HCT116 (cell line): ENCODE results near the gene TRIB2. TPM values are rescaled to one million over a fixed set of nuclear protein-coding genes. Genes with fewer than 3 reads are reported as not detected.

Experiments
- ATAC-seq: fragments of 200-7000 bp; cut with Tn5 transposase; 2 replicates; pipeline ENCODE4 v1.9.1; 2020; ENCODE audit warnings: mild to moderate bottlenecking, moderate library complexity
- BruUV-seq: library from RNA; stranded (reverse); fragments of 400-500 nt; replicated peaks from 2 replicates; lab custom pipeline; 2021; lab: Mats Ljungman, UMichigan
- CTCF ChIA-PET: fragments of 300-600 bp; sonication (Branson Sonifier 250); formaldehyde crosslinking; loops from one replicate; lab custom pipeline; 2021; ENCODE audit warnings: antibody characterized with exemption; lab: Charles Lee
- POLR2A ChIA-PET: fragments of 300-600, 350-600 bp; sonication (Branson Sonifier 250); formaldehyde crosslinking; loops from one replicate; lab custom pipeline; 2021; ENCODE audit warnings: antibody characterized with exemption; lab: Charles Lee
- RAD21 ChIA-PET, 2 experiments: fragments of 300-600 bp; sonication (Branson Sonifier 250); formaldehyde crosslinking; loops; one replicate each; lab custom pipeline; 2023; ENCODE audit warnings: low total read pairs in 2 of 2; ENCODE audit not compliant: uncharacterized antibody in 2 of 2, unreplicated experiment in 2 of 2, low non-redundant PET in 1 of 2; lab: Charles Lee
- DNase-seq: peaks from one replicate; pipeline ENCODE4 v3.0.0-alpha.2; 2010; ENCODE audit warnings: low read depth, low spot score
- H2AFZ ChIP-seq: fragments of 200-600 bp; shearing (Covaris generic), sonication (generic); 2 replicates; pipeline ENCODE4 v1.6.1; 2017; ENCODE audit warnings: low read depth, mixed run types, mixed read lengths, antibody characterized with exemption, low read length; ENCODE audit not compliant: poor library complexity, severe bottlenecking
- H3K27ac ChIP-seq: 2 replicates; pipeline ENCODE4 v1.5.1; 2012; ENCODE audit warnings: low read depth, low read length
- H3K27me3 ChIP-seq: fragments of 200-600 bp; sonication (generic); 2 replicates; pipeline ENCODE4 v1.6.1; 2016; ENCODE audit warnings: mixed run types, low read length, mixed read lengths; ENCODE audit not compliant: insufficient read depth
- H3K36me3 ChIP-seq, 2 experiments: fragments of 200-500 bp in 1 of 2; fragments of 200-600 bp in 1 of 2; sonication (Bioruptor generic) in 1 of 2; sonication (generic) in 1 of 2; 2 replicates each; pipeline versions ENCODE4 v1.5.1 to v1.6.1; 2014 to 2016; ENCODE audit warnings: low read length in 2 of 2, inconsistent platforms in 1 of 2, mixed read lengths in 1 of 2, mixed run types in 1 of 2; ENCODE audit not compliant: insufficient read depth in 2 of 2, control insufficient read depth in 1 of 2
- H3K4me1 ChIP-seq, 2 experiments: fragments of 200-600 bp in 1 of 2; sonication (generic) in 1 of 2; 2 replicates each; pipeline versions ENCODE4 v1.5.1 to v1.6.1; 2012 to 2017; ENCODE audit warnings: low read length in 2 of 2, inconsistent platforms in 1 of 2, mild to moderate bottlenecking in 1 of 2, mixed read lengths in 1 of 2, mixed run types in 1 of 2, moderate library complexity in 1 of 2; ENCODE audit not compliant: insufficient read depth in 2 of 2, control insufficient read depth in 1 of 2
- H3K4me2 ChIP-seq: fragments of 200-600 bp; sonication (generic); 2 replicates; pipeline ENCODE4 v1.6.1; 2017; ENCODE audit warnings: mixed run types, low read length, mixed read lengths
- H3K4me3 ChIP-seq, 2 experiments: fragments of 200-600 bp in 1 of 2; sonication (generic) in 1 of 2; replicated peaks in 1 of 2; 2 replicates each; pipeline ENCODE4 v1.5.1; 2011 to 2016; ENCODE audit warnings: low read length in 2 of 2, control low read depth in 1 of 2, low read depth in 1 of 2, mild to moderate bottlenecking in 1 of 2, mixed read lengths in 1 of 2, mixed run types in 1 of 2
- H3K79me2 ChIP-seq: fragments of 200-600 bp; sonication (generic); 2 replicates; pipeline ENCODE4 v1.6.1; 2017; ENCODE audit warnings: mild to moderate bottlenecking, mixed run types, low read length, moderate library complexity, mixed read lengths; ENCODE audit not compliant: insufficient read depth
- H3K9ac ChIP-seq: fragments of 200-600 bp; sonication (generic); 2 replicates; pipeline ENCODE4 v1.6.1; 2016; ENCODE audit warnings: low read length, mixed read lengths
- H3K9me2 ChIP-seq: fragments of 200-600 bp; sonication (generic), shearing (Covaris generic); 2 replicates; pipeline ENCODE4 v1.6.1; 2017; ENCODE audit warnings: mixed run types, mild to moderate bottlenecking, moderate library complexity; ENCODE audit not compliant: insufficient read depth
- H3K9me3 ChIP-seq, 2 experiments: fragments of 200-500 bp in 1 of 2; fragments of 200-600 bp in 1 of 2; sonication (Bioruptor generic) in 1 of 2; sonication (generic) in 1 of 2; 2 replicates each; pipeline ENCODE4 v1.6.1; 2014 to 2017; ENCODE audit warnings: low read length in 2 of 2, mixed read lengths in 2 of 2, inconsistent platforms in 1 of 2, low read depth in 1 of 2, mild to moderate bottlenecking in 1 of 2, mixed run types in 1 of 2, moderate library complexity in 1 of 2; ENCODE audit not compliant: control insufficient read depth in 1 of 2, insufficient read depth in 1 of 2
- H4K20me1 ChIP-seq: fragments of 200-600 bp; sonication (generic), shearing (Covaris generic); 2 replicates; pipeline ENCODE4 v1.6.1; 2017; ENCODE audit warnings: mixed run types, mild to moderate bottlenecking, moderate library complexity; ENCODE audit not compliant: insufficient read depth
- CEBPB ChIP-seq: IDR thresholded peaks from 2 replicates; pipeline ENCODE4 v1.6.1; 2012; ENCODE audit warnings: low read depth
- EGR1 ChIP-seq: IDR thresholded peaks from 2 replicates; pipeline ENCODE4 v1.6.1; 2012; ENCODE audit warnings: low read depth
- ELF1 ChIP-seq: IDR thresholded peaks from 2 replicates; pipeline ENCODE4 v1.6.1; 2012; ENCODE audit warnings: low read depth, borderline replicate concordance
- EZH2 ChIP-seq: fragments of 200-600 bp; sonication (generic); IDR thresholded peaks from 2 replicates; pipeline ENCODE4 v1.6.1; 2017; ENCODE audit warnings: antibody characterized with exemption, mixed run types
- EZH2phosphoT487 ChIP-seq: fragments of 200-600 bp; IDR thresholded peaks from 2 replicates; pipeline ENCODE4 v1.6.1; 2018; ENCODE audit warnings: antibody characterized with exemption, borderline replicate concordance
- FOSL1 ChIP-seq: IDR thresholded peaks from 2 replicates; pipeline ENCODE4 v1.6.1; 2012; ENCODE audit warnings: low read depth
- JUND ChIP-seq: IDR thresholded peaks from 2 replicates; pipeline ENCODE4 v1.6.1; 2012
- POLR2A ChIP-seq: IDR thresholded peaks from 2 replicates; pipeline ENCODE4 v1.7.0; 2011; ENCODE audit warnings: borderline replicate concordance; ENCODE audit not compliant: insufficient read depth, insufficient read length; ENCODE audit errors: extremely low read depth
- POLR2AphosphoS5 ChIP-seq: IDR thresholded peaks from 2 replicates; pipeline ENCODE4 v1.6.1; 2011; ENCODE audit warnings: mild to moderate bottlenecking, low read depth, low read length, moderate library complexity
- RAD21 ChIP-seq: IDR thresholded peaks from 2 replicates; pipeline ENCODE4 v1.6.1; 2012; ENCODE audit warnings: low read depth, mild to moderate bottlenecking
- SP1 ChIP-seq: IDR thresholded peaks from 2 replicates; pipeline ENCODE4 v1.6.1; 2012; ENCODE audit warnings: low read depth
- TCF7L2 ChIP-seq: IDR thresholded peaks from 2 replicates; pipeline ENCODE4 v1.7.0; 2011; ENCODE audit warnings: borderline replicate concordance, inconsistent platforms; ENCODE audit not compliant: insufficient read depth, insufficient read length; ENCODE audit errors: extremely low read depth
- YY1 ChIP-seq: IDR thresholded peaks from 2 replicates; pipeline ENCODE4 v1.6.1; 2011; ENCODE audit warnings: low read length, low read depth, moderate library complexity, mild to moderate bottlenecking; ENCODE audit not compliant: insufficient replicate concordance; ENCODE audit errors: extremely low read depth
- ZFX ChIP-seq: fragments of 450-650 bp; IDR thresholded peaks from 2 replicates; pipeline ENCODE4 v1.6.1; 2017
- intact Hi-C: fragments of 100-400 bp; cut with micrococcal nuclease; formaldehyde crosslinking; loops from 2 replicates; pipeline ENCODE4 v1.10.0; 2022
- total RNA-seq: library from RNA; stranded (reverse); gene quantifications from one replicate; pipeline ENCODE4 v1.2.1, GENCODE V29; 2021; ENCODE audit not compliant: unreplicated experiment
- TF ChIP-seq, protein P1 (sequence below): IDR thresholded peaks from 2 replicates; pipeline ENCODE4 v1.6.1; 2011; ENCODE audit warnings: mild to moderate bottlenecking, low read length, moderate library complexity; ENCODE audit not compliant: insufficient replicate concordance; ENCODE audit errors: extremely low read depth
- TF ChIP-seq, protein P2 (sequence below): IDR thresholded peaks from 2 replicates; pipeline ENCODE4 v1.6.1; 2012; ENCODE audit warnings: low read depth
- TF ChIP-seq, protein P3 (sequence below): IDR thresholded peaks from 2 replicates; pipeline ENCODE4 v1.6.1; 2012

TRIB2 gene
- total RNA-seq, 1 experiment from 2014 or later, result 12.4 TPM

DNA sequence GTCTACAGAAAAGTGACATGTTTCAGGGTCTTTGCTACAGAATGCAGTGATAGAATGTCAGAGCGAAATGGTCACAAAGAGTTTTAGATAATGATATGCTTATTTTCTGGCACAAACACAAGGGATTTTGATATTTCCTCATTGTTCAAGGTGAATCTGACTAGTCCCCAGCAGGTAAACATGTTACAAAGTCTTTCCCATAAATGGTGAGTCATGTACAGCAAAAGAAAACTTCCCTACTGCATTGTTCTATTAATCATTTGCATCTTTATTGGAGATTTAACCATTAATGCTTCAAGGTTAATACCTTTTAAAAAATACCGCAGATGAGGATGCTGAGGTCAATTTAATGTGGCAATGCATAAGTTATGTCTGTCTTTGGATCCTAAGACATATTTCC is 19.1 kb upstream of the TRIB2 start:
- no peak for ATAC-seq
- no TSS peak for BruUV-seq
- POLR2A ChIA-PET, result interaction anchor here (1.0 kb wide), 2 partner anchors 9 to 19 kb away, joined by 3 read pairs; partner anchors contain the start of gene TRIB2
- Histone ChIP-seq H3K9me2 (no peaks in the 10 kb centered on the region), H3K27ac (no peak overlapping the region), H3K79me2 (no peaks in the 10 kb centered on the region), H3K9ac (no peak overlapping the region), H3K36me3 (no peaks in the 10 kb centered on the region), H3K4me2 (no peak overlapping the region), H4K20me1 (no peaks in the 10 kb centered on the region), H3K9me3 (no peaks in the 10 kb centered on the region), H2AFZ (no peak overlapping the region), H3K4me3 (no peak overlapping the region), H3K27me3 (no peaks in the 10 kb centered on the region), H3K4me1 (0 out of 4 replicates have a peak, but pooled peaks cover 0 to 3% of the 10 kb centered on the region in 2 experiments)
- intact Hi-C loops, result no loop called here
- RAD21 ChIA-PET, result no interaction called here
- DNase-seq, result no peak
- TF ChIP-seq EGR1, result no peak
- TF ChIP-seq FOSL1, result no peak
- CTCF ChIA-PET, result no interaction called here

- Histone ChIP-seq H3K79me2 (no peaks in the 10 kb centered on the region), H3K27me3 (no peaks in the 10 kb centered on the region), H4K20me1 (no peaks in the 10 kb centered on the region), H3K9me2 (no peaks in the 10 kb centered on the region), H3K27ac (no peak overlapping the region), H3K4me1 (0 out of 4 replicates have a peak, but pooled peaks cover 0 to 3% of the 10 kb centered on the region in 2 experiments), H3K9me3 (no peaks in the 10 kb centered on the region), H2AFZ (no peak overlapping the region), H3K9ac (no peak overlapping the region), H3K4me3 (no peak overlapping the region), H3K4me2 (no peak overlapping the region)
- ATAC-seq, result no peak
- POLR2A ChIA-PET, result no interaction called here
- no TSS peak for BruUV-seq
- RAD21 ChIA-PET, result no interaction called here
- intact Hi-C loops, result no loop called here
- no peak for DNase-seq
- TF ChIP-seq POLR2A (no peak), ELF1 (no peak), RAD21 (no peak), FOSL1 (no peak), EZH2 (no peak), TCF7L2 (no peak), YY1 (no peak), SP1 (no peak), POLR2AphosphoS5 (no peak), ZFX (no peak), JUND (no peak), EZH2phosphoT487 (no peak), CEBPB (no peak)
- TF ChIP-seq, protein P1, sequence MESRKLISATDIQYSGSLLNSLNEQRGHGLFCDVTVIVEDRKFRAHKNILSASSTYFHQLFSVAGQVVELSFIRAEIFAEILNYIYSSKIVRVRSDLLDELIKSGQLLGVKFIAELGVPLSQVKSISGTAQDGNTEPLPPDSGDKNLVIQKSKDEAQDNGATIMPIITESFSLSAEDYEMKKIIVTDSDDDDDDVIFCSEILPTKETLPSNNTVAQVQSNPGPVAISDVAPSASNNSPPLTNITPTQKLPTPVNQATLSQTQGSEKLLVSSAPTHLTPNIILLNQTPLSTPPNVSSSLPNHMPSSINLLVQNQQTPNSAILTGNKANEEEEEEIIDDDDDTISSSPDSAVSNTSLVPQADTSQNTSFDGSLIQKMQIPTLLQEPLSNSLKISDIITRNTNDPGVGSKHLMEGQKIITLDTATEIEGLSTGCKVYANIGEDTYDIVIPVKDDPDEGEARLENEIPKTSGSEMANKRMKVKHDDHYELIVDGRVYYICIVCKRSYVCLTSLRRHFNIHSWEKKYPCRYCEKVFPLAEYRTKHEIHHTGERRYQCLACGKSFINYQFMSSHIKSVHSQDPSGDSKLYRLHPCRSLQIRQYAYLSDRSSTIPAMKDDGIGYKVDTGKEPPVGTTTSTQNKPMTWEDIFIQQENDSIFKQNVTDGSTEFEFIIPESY, result no peak
- TF ChIP-seq, protein P2, sequence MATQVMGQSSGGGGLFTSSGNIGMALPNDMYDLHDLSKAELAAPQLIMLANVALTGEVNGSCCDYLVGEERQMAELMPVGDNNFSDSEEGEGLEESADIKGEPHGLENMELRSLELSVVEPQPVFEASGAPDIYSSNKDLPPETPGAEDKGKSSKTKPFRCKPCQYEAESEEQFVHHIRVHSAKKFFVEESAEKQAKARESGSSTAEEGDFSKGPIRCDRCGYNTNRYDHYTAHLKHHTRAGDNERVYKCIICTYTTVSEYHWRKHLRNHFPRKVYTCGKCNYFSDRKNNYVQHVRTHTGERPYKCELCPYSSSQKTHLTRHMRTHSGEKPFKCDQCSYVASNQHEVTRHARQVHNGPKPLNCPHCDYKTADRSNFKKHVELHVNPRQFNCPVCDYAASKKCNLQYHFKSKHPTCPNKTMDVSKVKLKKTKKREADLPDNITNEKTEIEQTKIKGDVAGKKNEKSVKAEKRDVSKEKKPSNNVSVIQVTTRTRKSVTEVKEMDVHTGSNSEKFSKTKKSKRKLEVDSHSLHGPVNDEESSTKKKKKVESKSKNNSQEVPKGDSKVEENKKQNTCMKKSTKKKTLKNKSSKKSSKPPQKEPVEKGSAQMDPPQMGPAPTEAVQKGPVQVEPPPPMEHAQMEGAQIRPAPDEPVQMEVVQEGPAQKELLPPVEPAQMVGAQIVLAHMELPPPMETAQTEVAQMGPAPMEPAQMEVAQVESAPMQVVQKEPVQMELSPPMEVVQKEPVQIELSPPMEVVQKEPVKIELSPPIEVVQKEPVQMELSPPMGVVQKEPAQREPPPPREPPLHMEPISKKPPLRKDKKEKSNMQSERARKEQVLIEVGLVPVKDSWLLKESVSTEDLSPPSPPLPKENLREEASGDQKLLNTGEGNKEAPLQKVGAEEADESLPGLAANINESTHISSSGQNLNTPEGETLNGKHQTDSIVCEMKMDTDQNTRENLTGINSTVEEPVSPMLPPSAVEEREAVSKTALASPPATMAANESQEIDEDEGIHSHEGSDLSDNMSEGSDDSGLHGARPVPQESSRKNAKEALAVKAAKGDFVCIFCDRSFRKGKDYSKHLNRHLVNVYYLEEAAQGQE, result no peak
- TF ChIP-seq, protein P3, sequence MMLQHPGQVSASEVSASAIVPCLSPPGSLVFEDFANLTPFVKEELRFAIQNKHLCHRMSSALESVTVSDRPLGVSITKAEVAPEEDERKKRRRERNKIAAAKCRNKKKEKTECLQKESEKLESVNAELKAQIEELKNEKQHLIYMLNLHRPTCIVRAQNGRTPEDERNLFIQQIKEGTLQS, result no peak
- TF ChIP-seq, all 23 proteins: peak for 0
- CTCF ChIA-PET, result no interaction called here
- H3K36me3 ChIP-seq, result no peaks in the 10 kb centered on the region
Measured at GRCh38 chr2:12700989-12701388, 15.7 kb upstream of the TRIB2 start.
